HG03039 (cell line): ENCODE measurements around the gene RALB.
A peak's percentile ranks its signal among the peaks of the same experiment; 100 is the strongest.

Source experiments
- ATAC-seq: cut with Tn5 transposase; IDR thresholded peaks from one replicate; pipeline ENCODE4 v1.9.1; 2021; ENCODE audit warnings: mild to moderate bottlenecking, moderate library complexity; ENCODE audit not compliant: unreplicated experiment

RALB gene

GRCh38 chr2:120261387-120262006 lies 8.8 kb downstream of the RALB start:
- peak; percentile 86 for ATAC-seq

DNA sequence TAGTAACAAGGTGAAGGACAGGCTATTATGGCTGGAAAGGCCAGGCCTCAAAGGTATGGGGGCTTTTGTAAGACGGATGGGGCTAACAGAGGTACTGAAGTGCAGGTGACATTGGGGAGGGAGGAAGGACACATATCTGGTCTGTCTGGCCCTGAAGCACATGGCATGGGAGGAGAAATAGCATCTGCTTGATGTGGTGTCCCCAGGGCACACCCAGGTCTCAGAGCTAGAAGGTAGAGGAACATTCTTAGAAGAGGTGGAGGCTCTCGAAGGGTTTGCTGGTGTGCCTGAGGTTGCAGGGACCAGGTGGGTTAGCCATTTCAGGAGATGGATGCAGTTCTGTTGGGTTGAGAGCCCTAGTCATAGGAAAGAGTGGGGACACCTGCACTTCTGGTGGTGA lies 9.5 kb downstream of the RALB start:
- no peak for ATAC-seq

DNA sequence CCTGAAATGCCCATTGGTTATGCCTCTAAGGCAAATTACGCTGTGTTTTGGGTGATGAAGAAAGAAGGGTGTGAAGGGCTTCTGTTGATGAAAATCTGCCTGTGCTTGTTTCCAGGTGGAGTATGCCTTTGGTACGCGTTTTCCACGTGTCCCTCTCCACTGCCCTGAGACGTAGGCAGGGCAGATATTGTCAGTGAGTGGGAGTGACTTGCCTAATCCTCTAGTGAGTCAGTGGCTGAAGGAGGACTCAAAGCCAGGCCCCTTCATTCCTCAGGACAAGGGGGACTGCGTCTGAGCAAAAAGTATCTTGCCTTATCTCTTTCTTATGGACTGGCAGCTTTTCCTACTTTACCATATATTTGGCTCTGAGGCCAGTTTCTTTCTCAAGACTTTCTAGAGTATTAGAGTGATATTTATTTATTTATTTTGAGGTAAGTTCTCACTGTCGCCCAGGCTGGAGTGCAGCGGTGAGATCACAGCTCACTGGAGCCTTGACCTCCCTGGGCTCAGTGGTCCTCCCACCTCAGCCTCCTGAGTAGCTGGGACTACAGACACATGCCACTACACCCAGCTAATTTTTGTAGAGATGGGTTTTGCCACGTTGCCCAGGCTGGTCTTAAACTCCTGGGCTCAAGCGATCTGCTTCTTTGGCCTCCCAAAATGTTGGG lies 10.2 kb downstream of the RALB start:
- ATAC-seq = no peak

GRCh38 chr2:120265006-120265405 lies 12.4 kb downstream of the RALB start:
- peak; percentile 34 for ATAC-seq

GRCh38 chr2:120267348-120267747 lies 14.7 kb downstream of the RALB start:
- ATAC-seq = no peak

GRCh38 chr2:120269076-120269744 lies 16.6 kb downstream of the RALB start:
- ATAC-seq = no peak

DNA sequence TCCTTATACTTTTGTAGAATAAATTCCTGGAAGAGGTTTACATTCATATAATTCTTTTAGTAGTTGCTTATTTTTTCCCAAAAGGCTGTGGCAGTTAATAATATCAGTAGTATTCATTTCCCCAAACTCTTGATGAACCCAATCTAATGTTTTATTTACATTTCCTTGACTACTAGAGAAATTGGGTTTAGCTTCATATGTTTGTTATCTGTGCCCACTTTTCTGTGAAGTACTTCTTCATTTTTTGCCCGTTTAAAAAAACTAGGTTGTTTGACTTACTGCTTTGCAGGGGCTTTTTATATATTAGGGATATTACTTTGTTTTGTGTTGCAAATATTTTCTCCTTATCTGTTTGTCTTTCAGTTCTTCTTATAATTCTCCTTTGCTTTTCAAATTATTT lies 17.2 kb downstream of the RALB start:
- no peak for ATAC-seq

DNA sequence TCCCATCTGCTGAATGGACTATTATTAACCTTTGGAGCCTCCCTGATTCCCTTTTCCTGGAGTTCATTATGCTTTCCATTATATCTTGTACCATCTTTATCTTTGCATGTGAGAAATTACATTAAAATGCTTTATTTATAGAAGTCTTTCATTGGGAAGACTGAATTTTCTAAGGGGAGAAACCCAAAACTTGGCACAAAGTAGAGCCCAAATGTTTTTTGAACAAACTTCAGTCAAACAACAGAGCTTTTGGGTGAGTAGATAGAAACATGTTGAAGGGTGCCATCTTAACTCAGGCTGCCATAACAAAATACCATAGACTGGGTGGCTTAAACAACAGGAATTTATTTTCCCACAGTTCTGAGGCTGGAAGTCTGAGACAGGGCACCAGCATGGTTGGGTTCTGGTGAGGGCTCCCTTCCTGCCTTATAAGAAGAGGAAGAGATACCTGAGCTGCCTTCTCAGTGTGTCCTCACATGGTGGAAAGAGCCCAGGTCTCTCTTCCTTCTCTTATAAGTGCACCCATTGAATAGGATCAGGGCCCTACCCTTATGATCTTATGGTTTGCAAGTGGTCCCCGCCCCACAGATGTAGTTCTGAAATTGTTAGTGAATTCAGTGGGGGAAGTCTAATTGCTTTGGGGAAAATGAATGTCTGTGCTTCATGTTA lies 19.2 kb downstream of the RALB start:
- ATAC-seq = no peak

DNA sequence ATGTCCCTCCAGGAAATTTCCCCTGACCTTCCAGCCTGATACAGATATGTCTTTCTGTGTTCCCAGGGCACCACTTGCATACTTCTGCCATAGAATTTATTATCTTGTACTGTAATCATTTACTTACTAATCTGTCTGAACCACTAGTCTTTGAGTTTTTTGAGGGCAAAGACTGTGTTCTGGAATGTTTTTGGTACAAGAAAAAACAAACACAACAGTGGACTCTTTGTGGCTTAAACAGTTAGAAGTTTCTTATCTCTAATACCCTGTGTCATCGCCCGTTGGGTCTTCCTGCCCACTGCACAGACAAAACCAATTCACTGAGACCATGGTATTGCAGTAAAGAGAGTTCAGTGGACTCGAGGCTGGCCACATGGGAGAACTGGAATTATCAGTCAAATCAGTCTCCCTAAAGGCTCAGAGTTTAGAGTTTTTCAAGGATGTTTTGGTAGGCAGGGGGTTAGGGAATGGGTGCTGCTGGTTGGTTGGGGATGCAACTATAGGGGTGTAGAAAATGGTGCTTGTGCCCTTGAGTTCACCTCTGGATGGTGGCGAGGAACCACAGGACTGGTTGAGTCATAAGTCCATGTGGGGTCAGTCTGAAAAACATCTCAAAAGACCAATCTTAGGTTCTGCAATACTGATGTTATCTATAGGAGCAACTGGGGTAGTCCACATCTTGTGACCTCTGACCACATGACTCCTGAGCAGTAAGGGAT lies 20.3 kb downstream of the RALB start:
- no peak for ATAC-seq

GRCh38 chr2:120275617-120276400 lies 23.2 kb downstream of the RALB start:
- no peak for ATAC-seq

GRCh38 chr2:120277505-120278205 lies 25.0 kb downstream of the RALB start:
- ATAC-seq = no peak

DNA sequence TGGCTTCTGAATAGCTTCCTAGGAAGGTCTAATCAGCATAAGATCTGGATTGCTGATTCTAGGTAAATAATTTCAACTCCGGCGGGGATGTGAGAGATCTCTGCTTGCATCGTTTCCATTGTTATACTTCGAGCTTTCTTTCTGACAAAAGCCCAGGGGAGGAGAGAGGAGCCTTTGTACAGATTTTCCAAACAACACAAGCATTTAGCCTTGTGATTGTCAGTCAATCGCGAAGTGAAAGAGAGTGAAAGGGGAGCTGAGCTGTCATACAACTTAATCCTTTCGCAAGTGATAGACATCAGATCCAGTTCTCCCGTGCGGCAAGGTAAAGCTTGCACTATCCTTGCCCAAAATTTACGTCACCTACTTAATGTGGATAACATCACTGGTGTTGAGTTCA lies 26.2 kb downstream of the RALB start:
- no peak for ATAC-seq

GRCh38 chr2:120279708-120280107 lies 27.1 kb downstream of the RALB start:
- ATAC-seq = no peak

DNA sequence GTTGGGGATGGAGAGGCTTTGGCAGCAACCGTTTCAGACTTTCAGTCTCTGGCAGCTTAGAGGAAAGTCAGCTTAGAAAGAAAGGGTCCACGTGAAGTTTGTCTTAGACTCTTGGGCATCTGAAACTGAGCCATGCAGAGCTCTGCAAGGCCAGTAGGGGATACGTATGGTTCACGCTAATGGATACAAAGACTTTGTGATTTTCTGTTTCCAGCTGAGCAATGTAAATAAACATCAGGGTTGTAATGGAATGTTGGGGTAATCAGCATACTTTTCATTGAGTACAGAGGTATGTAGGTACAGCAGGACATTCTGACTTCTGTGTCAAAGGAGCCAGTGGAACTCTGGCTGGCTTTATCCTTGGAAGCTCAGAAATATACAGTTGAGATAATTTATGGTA lies 31.0 kb downstream of the RALB start:
- no peak for ATAC-seq

DNA sequence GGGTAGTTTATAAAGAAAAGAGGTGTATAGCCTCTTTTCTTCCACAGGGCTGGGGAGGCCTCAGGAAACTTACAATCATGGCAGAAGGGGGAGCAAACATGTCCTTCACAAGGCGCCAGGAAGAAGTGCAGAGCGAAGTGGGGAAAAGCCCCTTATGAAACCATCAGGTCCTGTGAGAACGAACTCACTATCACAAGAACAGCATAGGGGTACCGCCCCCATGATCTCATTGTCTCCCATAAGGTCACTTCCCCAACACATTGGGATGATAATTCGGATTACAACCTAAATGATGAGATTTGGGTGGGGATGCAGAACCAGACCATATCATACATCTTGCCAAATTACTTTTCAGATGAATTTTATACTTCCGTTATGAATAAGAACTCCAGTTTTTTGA lies 32.4 kb downstream of the RALB start:
- ATAC-seq = no peak

- peak; percentile 97 for ATAC-seq
Measured at GRCh38 chr2:120287183-120288015, 34.7 kb downstream of the RALB start.

DNA sequence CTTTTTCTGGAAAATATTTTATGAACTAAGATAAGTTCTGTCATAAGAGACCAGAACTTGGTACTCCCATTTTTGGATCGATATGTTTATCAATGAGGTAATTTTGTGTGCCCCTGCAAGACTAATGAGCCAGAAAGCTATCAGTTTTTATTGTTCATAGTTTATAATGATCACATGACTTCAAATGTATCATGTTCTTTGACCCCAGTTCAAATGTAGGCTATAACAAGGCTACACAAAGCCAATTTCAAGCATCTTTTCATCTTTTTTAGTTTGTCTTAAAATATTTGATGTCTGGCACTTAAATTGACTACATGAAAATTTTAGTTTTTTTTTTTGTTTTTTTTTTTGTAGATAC lies 35.3 kb downstream of the RALB start:
- ATAC-seq = no peak

- ATAC-seq = no peak
Measured at GRCh38 chr2:120289221-120289906, 36.7 kb downstream of the RALB start.
